ENCODE data around the gene CA4. TPM values are rescaled to one million over a fixed set of nuclear protein-coding genes. Genes with fewer than 3 reads are reported as not detected.
"Not testable (repeated sequence)": the region's sequence is repeated elsewhere in the genome, so short reads cannot be mapped to it uniquely, and the experiment has no call there.

CA4 gene
- total RNA-seq, result 1 to 10 TPM; 2.1 to 8.3 (median 4.3) TPM

- peaks cover 26 to 34% (median 29%) of the 10 kb centered on the region in 4 donors for H3K4me1 ChIP-seq
- H3K36me3 ChIP-seq, result no peaks in the 10 kb centered on the region
- TF ChIP-seq POLR2AphosphoS5 (IDR thresholded peaks at IDR 0.05), result no peak
- no peak for TF ChIP-seq EP300 (IDR thresholded peaks at IDR 0.05)
- no peak for TF ChIP-seq CTCF (IDR thresholded peaks at IDR 0.05)
- TF ChIP-seq POLR2A (IDR thresholded peaks at IDR 0.05; ENCODE audit: low read depth), result no peak
- DNase-seq (ENCODE audit: extremely low spot score), result no peak
- H3K9me3 ChIP-seq, result no peaks in the 10 kb centered on the region
- H3K27ac ChIP-seq (replicated peaks in 1 of 4), result no peak within 1 kb of the TSS
- H3K4me3 ChIP-seq, result peak within 1 kb of the TSS; percentile 35 to 46 (median 41)
- intact Hi-C loops (cut with DNase I), result no loop called here
- peaks cover 0 to 97% (median 42%) of the 10 kb centered on the region in 4 donors for H3K27me3 ChIP-seq
- 6% methylated on average over 22 of the region's 81 CpGs for WGBS
Measured at GRCh38 chr17:60149691-60150582, at the start of gene CA4. TSS of gene CA4 (plus strand) at chr17:60149973. CDS start at chr17:60150035, 62 bp downstream.

DNA sequence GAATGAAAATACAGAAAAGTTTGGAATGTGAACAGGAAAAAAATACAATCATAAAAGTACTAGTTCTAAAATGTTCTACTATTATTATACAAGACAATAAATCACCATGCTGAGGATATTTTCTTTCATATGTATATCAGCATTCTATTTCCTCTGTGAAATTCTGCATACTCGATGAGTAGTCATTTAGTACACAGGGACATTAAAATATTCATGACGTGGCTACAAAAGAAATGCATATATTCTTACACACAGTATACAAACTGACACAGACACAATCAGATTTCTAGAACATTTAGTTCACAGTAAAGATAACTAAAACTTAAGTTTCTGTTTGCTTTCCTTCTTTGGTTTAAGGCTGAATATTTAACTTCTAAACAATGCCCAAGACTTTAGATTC, 49.2 kb upstream of the CA4 start:
- not testable (repeated sequence) for H3K9me3 ChIP-seq; H3K27ac ChIP-seq (replicated peaks in 1 of 4); H3K27me3 ChIP-seq; H3K4me3 ChIP-seq; H3K36me3 ChIP-seq; DNase-seq (ENCODE audit: extremely low spot score)
- WGBS, result 82% methylated on average over 1 of the region's 2 CpGs
- H3K4me1 ChIP-seq, result peaks cover 0 to 12% (median 5%) of the 10 kb centered on the region in 4 donors
- intact Hi-C loops (cut with DNase I), result loop anchor here (10.0 kb wide), 1 partner anchor 334 kb away; no protein-coding TSS in a partner anchor

DNA sequence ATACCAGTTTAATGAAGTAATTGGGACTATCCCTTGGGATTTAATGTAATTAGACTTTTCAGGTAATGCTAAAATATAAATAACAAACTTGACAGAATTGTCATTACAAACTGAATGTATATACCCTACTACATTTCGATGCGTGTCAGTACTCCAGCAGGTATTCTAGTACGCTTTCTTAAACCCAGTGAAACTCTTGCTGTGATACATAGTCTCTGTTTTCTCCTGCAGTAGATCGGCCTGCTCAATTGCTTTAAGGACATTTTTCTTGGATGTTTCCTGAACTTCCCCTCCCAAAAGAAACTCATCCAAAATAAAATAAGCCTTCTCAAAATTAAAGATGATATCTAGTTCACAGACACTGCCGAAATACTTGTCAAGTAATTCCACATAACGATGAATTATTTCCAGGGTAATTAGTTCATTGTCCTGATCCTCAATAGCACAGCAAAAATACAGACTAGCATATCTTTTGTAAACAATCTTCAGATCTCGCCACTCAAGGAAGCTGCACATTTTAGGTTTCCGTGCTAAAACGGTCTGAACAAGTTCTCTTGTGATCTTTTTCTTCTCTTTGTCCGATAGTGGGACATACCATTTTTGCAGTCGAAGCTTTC, 47.6 kb upstream of the CA4 start:
- peak overlapping the region in 2 of 4 donors; percentile 25 to 33 for H3K27ac ChIP-seq (replicated peaks in 1 of 4)
- WGBS, result 66% methylated on average over 11 of the region's 11 CpGs
- DNase-seq (ENCODE audit: extremely low spot score); H3K9me3 ChIP-seq; H3K36me3 ChIP-seq; H3K27me3 ChIP-seq: not testable (repeated sequence)
- peak overlapping the region; percentile 25 to 45 (median 36) for H3K4me3 ChIP-seq
- intact Hi-C loops (cut with DNase I), result loop anchor here (10.0 kb wide), 1 partner anchor 333 kb away; no protein-coding TSS in a partner anchor
- peaks cover 0 to 12% (median 5%) of the 10 kb centered on the region in 4 donors for H3K4me1 ChIP-seq

DNA sequence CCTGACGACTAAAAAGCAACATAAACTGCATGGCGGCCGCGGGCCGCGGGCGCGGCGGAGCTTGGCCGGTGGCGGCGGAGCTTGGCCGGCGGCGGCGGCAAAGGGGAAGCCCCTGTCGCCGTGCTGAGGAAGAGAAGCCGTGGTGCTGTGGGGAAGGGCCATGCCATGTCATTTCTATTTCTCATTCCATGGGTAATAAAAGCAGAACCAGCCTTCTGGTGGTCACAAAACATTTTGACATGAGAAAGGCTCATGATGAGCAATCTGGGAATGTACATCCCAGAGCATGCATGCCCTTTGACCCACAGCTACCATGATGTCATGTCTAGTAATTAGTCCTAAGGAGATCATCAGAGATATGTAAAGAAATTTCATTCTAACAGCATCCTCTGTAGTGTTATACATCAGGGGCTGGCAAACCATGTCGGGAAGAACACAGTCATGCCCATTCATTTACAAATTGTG, 47.1 kb upstream of the CA4 start:
- DNase-seq (ENCODE audit: extremely low spot score), result no peak
- intact Hi-C loops (cut with DNase I), result loop anchor here (10.0 kb wide), 1 partner anchor 332 kb away; no protein-coding TSS in a partner anchor
- H3K27me3 ChIP-seq, result no peaks in the 10 kb centered on the region
- WGBS, result 66% methylated on average over 20 of the region's 20 CpGs
- no peak for TF ChIP-seq CTCF (IDR thresholded peaks at IDR 0.05)
- TF ChIP-seq EP300 (IDR thresholded peaks at IDR 0.05), result no peak
- no peak for TF ChIP-seq POLR2AphosphoS5 (IDR thresholded peaks at IDR 0.05)
- TF ChIP-seq POLR2A (IDR thresholded peaks at IDR 0.05; ENCODE audit: low read depth), result no peak
- no peaks in the 10 kb centered on the region for H3K36me3 ChIP-seq
- peak overlapping the region in 2 of 4 donors; percentile 25 to 33 for H3K27ac ChIP-seq (replicated peaks in 1 of 4)
- no peaks in the 10 kb centered on the region for H3K9me3 ChIP-seq
- H3K4me1 ChIP-seq, result peaks cover 0 to 12% (median 5%) of the 10 kb centered on the region in 4 donors
- H3K4me3 ChIP-seq, result peak overlapping the region; percentile 25 to 45 (median 36)

GRCh38 chr17:60103957-60104356, 45.8 kb upstream of the CA4 start:
- peaks cover 0 to 12% (median 5%) of the 10 kb centered on the region in 4 donors for H3K4me1 ChIP-seq
- no peaks in the 10 kb centered on the region for H3K9me3 ChIP-seq
- H3K36me3 ChIP-seq, result no peaks in the 10 kb centered on the region
- intact Hi-C loops (cut with DNase I), result loop anchor here (10.0 kb wide), 1 partner anchor 331 kb away; no protein-coding TSS in a partner anchor
- no peaks in the 10 kb centered on the region for H3K27me3 ChIP-seq
- TF ChIP-seq POLR2A (IDR thresholded peaks at IDR 0.05; ENCODE audit: low read depth) (no peak), CTCF (IDR thresholded peaks at IDR 0.05) (no peak), POLR2AphosphoS5 (IDR thresholded peaks at IDR 0.05) (no peak), EP300 (IDR thresholded peaks at IDR 0.05) (no peak)
- no peak overlapping the region for H3K4me3 ChIP-seq
- WGBS, result 86% methylated on average over 4 of the region's 4 CpGs
- no peak overlapping the region for H3K27ac ChIP-seq (replicated peaks in 1 of 4)
- DNase-seq (ENCODE audit: extremely low spot score), result no peak

Measured in esophagus muscularis mucosa (tissue), 4 donors.